Skeletal muscle cell (primary cell): ENCODE results near the gene DCTN5.
"Not testable (repeated sequence)": the region's sequence is repeated elsewhere in the genome, so short reads cannot be mapped to it uniquely, and the experiment has no call there.

Source experiments
- DNase-seq: peaks from one replicate; pipeline ENCODE4 v3.0.0-alpha.2; 2010; ENCODE audit warnings: low read depth
- H3K4me3 ChIP-seq: 2 replicates; pipeline ENCODE4 v1.5.1; 2011; ENCODE audit warnings: low read depth, mild to moderate bottlenecking, control low read depth, low read length, moderate library complexity

Gene DCTN5

DNA sequence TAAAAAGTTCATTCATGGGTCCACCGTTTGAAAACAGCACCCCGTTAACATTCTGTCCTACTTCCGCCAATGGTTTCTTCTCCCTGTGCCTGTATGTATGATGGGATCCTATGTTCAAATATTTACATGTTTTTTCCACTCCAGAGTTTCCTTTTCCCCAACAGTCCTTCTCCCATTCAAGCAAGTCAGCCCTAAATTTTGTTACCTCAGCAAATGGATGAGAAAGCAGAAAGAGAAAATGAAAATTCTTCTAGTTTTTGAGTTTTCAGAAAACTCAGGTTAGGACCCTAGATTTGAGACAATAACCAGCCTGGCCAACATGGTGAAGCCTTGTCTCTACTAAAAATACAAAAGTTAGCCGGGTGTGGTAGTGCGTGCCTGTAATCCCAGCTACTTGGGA lies 75.2 kb downstream of the DCTN5 start:
- no peak for DNase-seq
- H3K4me3 ChIP-seq: no peak overlapping the region

GRCh38 chr16:23722613-23723240 lies 81.5 kb downstream of the DCTN5 start:
- not testable (repeated sequence) for DNase-seq, H3K4me3 ChIP-seq

- no peak for DNase-seq
- no peak overlapping the region for H3K4me3 ChIP-seq
These were observed 83.0 kb downstream of the DCTN5 start for GRCh38 chr16:23724096-23724784.

DNA sequence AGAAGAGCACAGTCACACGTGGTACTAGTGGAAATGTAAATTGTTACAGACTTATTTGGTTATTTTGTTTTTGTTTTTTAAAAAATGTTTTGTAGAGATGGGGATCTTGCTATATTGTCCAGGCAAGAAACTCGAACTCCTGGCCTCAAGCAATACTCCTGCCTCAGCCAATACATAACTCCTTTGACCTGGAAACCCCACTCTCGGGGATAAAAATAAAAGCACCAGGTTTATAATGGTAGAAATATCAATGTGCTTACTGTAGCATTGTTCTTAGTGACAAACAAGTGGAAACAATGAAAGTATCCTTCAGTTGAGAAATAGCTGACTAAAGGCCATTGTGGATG lies 83.5 kb downstream of the DCTN5 start:
- no peak for DNase-seq
- H3K4me3 ChIP-seq: no peak overlapping the region

DNA sequence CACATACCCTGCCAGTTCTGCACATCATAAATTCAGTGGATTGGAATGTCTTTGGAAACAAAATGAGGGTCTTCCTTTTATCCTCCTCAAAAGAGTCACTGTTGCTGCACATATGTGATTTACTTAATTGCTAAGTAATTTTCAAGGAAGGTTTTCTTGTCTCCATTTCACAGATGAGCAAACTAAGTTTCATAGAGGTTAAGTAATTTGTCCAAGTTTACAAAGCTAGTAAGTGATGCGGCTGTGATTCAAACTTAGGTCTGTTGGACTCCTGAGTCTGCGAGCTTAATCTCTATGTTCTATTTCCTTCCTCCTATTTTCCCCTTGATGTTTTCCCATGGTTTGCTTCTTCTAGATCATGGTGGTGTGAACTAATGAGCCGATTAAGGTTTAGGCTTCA lies 85.4 kb downstream of the DCTN5 start:
- no peak for DNase-seq
- H3K4me3 ChIP-seq: no peak overlapping the region
